HepG2 (cell line): ENCODE data around the gene ABCB9. TPM values are rescaled to one million over a fixed set of nuclear protein-coding genes. Genes with fewer than 3 reads are reported as not detected.
A peak's percentile ranks its signal among the peaks of the same experiment; 100 is the strongest.

Experiments
- HOXA3 ChIP-seq: sonication (generic); formaldehyde crosslinking; IDR thresholded peaks from 2 replicates; pipeline ENCODE4 v1.5.0; 2020; ENCODE audit warnings: missing genetic modification reagents
- MXI1 ChIP-seq: IDR thresholded peaks from 3 replicates; pipeline ENCODE4 v1.6.1; 2012; ENCODE audit warnings: low read depth, low read length, inconsistent platforms, borderline replicate concordance
- PTBP1 ChIP-seq: fragments of 200-400 bp; formaldehyde crosslinking; IDR thresholded peaks from 2 replicates; pipeline ENCODE4 v1.6.1; 2018; ENCODE audit warnings: low read length, low read depth; ENCODE audit not compliant: poor library complexity, severe bottlenecking
- SP2 ChIP-seq: sonication (generic); formaldehyde crosslinking; IDR thresholded peaks from 2 replicates; pipeline ENCODE4 v1.5.1; 2020; ENCODE audit warnings: mild to moderate bottlenecking, missing genetic modification reagents
- ZNF234 ChIP-seq: sonication (generic); formaldehyde crosslinking; conservative IDR thresholded peaks from 2 replicates; pipeline ENCODE4 v1.5.1; 2020; ENCODE audit warnings: mild to moderate bottlenecking, missing genetic modification reagents
- ZNF432 ChIP-seq: sonication (generic); formaldehyde crosslinking; IDR thresholded peaks from 2 replicates; pipeline ENCODE4 v1.5.0; 2020; ENCODE audit warnings: missing genetic modification reagents, mild to moderate bottlenecking, borderline replicate concordance
- ZNF670 ChIP-seq: sonication (generic); formaldehyde crosslinking; IDR thresholded peaks from 2 replicates; pipeline ENCODE4 v1.8.0; 2022; ENCODE audit warnings: mild to moderate bottlenecking, missing genetic modification reagents, borderline replicate concordance
- ZNF672 ChIP-seq: sonication (generic); formaldehyde crosslinking; IDR thresholded peaks from 2 replicates; pipeline ENCODE4 v1.8.1; 2022; ENCODE audit warnings: missing genetic modification reagents
- ZNF792 ChIP-seq: IDR thresholded peaks from 2 replicates; pipeline ENCODE4 v1.6.1; 2016
- polyA plus RNA-seq, 8 experiments: library from polyadenylated mRNA; depleted of rRNA in 3 of 8; stranded (reverse) in 7 of 8; unstranded in 1 of 8; fragments of >200 nt; fragmentation: Illumina TruSeq in 4 of 8; extraction: Trizol in 4 of 8; gene quantifications; 2 replicates each; pipeline versions ENCODE4 v1.2.1 to v1.2.3, GENCODE V29; 2011 to 2016; ENCODE audit warnings: low read depth in 4 of 8, missing spikeins in 1 of 8, mixed read lengths in 1 of 8; ENCODE audit not compliant: insufficient read depth in 1 of 8
- total RNA-seq, 5 experiments: library from RNA; depleted of rRNA; stranded (reverse); fragments of >200 nt; fragmentation: Illumina TruSeq; extraction: Trizol; gene quantifications; 2 replicates each; pipeline ENCODE4 v1.2.3, GENCODE V29; 2016; ENCODE audit warnings: low read depth in 1 of 5
- TF ChIP-seq, protein P1 (sequence below): sonication (generic); formaldehyde crosslinking; IDR thresholded peaks from 2 replicates; pipeline ENCODE4 v1.5.1; 2020; ENCODE audit warnings: mild to moderate bottlenecking, missing genetic modification reagents, borderline replicate concordance
- TF ChIP-seq, protein P2 (sequence below): sonication (generic); formaldehyde crosslinking; IDR thresholded peaks from 2 replicates; pipeline ENCODE4 v1.5.0; 2020; ENCODE audit warnings: missing genetic modification reagents, mild to moderate bottlenecking, borderline replicate concordance
- TF ChIP-seq, protein P3 (sequence below): sonication (generic); formaldehyde crosslinking; IDR thresholded peaks from 2 replicates; pipeline ENCODE4 v1.8.0; 2022; ENCODE audit warnings: low read depth, missing genetic modification reagents
- TF ChIP-seq, protein P4 (sequence below), 2 experiments: sonication (generic) in 1 of 2; formaldehyde crosslinking in 1 of 2; IDR thresholded peaks; 2 replicates each; pipeline versions ENCODE4 v1.6.1 to v1.9.0; 2014 to 2022; ENCODE audit warnings: antibody characterized with exemption in 1 of 2, borderline replicate concordance in 1 of 2, inconsistent platforms in 1 of 2, low read depth in 1 of 2, missing genetic modification reagents in 1 of 2

Gene ABCB9
- total and polyA plus RNA-seq, 2 of the 13 experiments (the other 11 are each of a cell fraction or from before 2014, with no cell fraction given), result 5.1 to 6.0 TPM

DNA sequence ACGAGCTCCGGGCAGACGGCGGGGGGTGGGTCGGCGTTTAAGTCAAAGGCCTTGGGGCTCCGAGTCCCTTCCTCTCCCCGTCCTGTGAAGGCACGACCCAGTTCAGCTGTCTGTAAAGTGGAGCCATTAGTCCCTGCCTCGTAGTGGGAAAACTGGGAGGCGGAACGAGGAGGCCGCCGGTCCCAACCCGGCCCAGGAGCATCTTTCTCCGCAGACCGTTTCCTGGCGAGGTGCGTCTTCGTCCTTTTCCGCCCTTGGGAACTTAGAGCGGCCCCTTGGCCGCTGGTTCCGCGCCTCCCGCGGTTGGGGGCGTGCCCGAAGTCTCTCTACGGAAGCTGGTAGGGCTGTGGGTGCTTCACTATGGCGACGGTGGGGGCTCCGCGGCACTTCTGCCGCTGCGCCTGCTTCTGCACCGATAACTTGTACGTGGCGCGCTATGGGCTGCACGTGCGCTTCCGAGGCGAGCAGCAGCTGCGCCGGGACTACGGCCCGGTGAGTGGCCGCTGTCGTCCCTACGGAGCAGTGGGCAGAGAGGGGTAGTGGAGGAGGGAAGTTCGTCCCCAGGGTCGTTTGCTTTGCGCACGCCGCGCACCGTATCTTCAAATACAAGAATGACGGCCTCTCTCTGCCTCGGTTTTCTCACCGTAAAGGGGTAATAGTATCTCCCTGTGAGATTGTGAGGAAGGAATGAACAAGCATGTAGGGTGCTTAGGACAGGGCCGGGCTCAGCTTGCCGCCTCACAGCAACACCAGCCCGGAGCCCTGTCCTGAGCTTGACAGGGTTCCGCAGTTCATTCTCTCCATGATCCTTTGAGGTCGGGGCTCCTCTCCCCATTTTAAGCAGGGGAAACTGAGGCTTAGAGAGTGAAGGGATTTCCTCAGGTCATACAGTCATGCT is 8.9 kb upstream of the ABCB9 start, which contains the start of gene OGFOD2 (continued):
- TF ChIP-seq, protein P1, sequence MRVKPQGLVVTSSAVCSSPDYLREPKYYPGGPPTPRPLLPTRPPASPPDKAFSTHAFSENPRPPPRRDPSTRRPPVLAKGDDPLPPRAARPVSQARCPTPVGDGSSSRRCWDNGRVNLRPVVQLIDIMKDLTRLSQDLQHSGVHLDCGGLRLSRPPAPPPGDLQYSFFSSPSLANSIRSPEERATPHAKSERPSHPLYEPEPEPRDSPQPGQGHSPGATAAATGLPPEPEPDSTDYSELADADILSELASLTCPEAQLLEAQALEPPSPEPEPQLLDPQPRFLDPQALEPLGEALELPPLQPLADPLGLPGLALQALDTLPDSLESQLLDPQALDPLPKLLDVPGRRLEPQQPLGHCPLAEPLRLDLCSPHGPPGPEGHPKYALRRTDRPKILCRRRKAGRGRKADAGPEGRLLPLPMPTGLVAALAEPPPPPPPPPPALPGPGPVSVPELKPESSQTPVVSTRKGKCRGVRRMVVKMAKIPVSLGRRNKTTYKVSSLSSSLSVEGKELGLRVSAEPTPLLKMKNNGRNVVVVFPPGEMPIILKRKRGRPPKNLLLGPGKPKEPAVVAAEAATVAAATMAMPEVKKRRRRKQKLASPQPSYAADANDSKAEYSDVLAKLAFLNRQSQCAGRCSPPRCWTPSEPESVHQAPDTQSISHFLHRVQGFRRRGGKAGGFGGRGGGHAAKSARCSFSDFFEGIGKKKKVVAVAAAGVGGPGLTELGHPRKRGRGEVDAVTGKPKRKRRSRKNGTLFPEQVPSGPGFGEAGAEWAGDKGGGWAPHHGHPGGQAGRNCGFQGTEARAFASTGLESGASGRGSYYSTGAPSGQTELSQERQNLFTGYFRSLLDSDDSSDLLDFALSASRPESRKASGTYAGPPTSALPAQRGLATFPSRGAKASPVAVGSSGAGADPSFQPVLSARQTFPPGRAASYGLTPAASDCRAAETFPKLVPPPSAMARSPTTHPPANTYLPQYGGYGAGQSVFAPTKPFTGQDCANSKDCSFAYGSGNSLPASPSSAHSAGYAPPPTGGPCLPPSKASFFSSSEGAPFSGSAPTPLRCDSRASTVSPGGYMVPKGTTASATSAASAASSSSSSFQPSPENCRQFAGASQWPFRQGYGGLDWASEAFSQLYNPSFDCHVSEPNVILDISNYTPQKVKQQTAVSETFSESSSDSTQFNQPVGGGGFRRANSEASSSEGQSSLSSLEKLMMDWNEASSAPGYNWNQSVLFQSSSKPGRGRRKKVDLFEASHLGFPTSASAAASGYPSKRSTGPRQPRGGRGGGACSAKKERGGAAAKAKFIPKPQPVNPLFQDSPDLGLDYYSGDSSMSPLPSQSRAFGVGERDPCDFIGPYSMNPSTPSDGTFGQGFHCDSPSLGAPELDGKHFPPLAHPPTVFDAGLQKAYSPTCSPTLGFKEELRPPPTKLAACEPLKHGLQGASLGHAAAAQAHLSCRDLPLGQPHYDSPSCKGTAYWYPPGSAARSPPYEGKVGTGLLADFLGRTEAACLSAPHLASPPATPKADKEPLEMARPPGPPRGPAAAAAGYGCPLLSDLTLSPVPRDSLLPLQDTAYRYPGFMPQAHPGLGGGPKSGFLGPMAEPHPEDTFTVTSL (CRISPR knock-in tag), result no peak
- TF ChIP-seq ZNF670 (CRISPR knock-in tag) (no peak), ZNF234 (no peak), ZNF672 (CRISPR knock-in tag) (peak; percentile 46; the same call in 1 of the 2 replicates), ZNF432 (CRISPR knock-in tag) (no peak), ZNF792 (CRISPR knock-in tag) (no peak), PTBP1 (peak; percentile 84), SP2 (CRISPR knock-in tag) (0 out of 2 replicates have a peak, but pooled peaks have one; percentile 30), HOXA3 (no peak; the same call in 1 of the 2 replicates), MXI1 (peak; percentile 91; the same call in 1 of the 3 replicates)
- TF ChIP-seq, protein P2, sequence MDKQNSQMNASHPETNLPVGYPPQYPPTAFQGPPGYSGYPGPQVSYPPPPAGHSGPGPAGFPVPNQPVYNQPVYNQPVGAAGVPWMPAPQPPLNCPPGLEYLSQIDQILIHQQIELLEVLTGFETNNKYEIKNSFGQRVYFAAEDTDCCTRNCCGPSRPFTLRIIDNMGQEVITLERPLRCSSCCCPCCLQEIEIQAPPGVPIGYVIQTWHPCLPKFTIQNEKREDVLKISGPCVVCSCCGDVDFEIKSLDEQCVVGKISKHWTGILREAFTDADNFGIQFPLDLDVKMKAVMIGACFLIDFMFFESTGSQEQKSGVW (CRISPR knock-in tag), result no peak
- TF ChIP-seq, protein P3, sequence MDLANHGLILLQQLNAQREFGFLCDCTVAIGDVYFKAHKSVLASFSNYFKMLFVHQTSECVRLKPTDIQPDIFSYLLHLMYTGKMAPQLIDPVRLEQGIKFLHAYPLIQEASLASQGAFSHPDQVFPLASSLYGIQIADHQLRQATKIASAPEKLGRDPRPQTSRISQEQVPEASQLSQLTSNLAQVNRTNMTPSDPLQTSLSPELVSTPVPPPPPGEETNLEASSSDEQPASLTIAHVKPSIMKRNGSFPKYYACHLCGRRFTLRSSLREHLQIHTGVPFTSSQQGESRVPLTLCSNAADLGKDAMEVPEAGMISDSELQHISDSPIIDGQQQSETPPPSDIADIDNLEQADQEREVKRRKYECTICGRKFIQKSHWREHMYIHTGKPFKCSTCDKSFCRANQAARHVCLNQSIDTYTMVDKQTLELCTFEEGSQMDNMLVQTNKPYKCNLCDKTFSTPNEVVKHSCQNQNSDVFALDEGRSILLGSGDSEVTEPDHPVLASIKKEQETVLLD (CRISPR knock-in tag), result peak; percentile 49; the same call in 1 of the 2 replicates
- TF ChIP-seq, protein P4, sequence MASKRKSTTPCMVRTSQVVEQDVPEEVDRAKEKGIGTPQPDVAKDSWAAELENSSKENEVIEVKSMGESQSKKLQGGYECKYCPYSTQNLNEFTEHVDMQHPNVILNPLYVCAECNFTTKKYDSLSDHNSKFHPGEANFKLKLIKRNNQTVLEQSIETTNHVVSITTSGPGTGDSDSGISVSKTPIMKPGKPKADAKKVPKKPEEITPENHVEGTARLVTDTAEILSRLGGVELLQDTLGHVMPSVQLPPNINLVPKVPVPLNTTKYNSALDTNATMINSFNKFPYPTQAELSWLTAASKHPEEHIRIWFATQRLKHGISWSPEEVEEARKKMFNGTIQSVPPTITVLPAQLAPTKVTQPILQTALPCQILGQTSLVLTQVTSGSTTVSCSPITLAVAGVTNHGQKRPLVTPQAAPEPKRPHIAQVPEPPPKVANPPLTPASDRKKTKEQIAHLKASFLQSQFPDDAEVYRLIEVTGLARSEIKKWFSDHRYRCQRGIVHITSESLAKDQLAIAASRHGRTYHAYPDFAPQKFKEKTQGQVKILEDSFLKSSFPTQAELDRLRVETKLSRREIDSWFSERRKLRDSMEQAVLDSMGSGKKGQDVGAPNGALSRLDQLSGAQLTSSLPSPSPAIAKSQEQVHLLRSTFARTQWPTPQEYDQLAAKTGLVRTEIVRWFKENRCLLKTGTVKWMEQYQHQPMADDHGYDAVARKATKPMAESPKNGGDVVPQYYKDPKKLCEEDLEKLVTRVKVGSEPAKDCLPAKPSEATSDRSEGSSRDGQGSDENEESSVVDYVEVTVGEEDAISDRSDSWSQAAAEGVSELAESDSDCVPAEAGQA (IDR thresholded peaks at IDR 0.05; ENCODE audit: low read depth), result no peak
- TF ChIP-seq, protein P4 (CRISPR knock-in tag; IDR thresholded peaks at IDR 0.05; ENCODE audit: borderline replicate concordance), result no peak
